Esophagus muscularis mucosa (tissue), 4 donors: ENCODE results near the gene SPECC1. TPM values are rescaled to one million over a fixed set of nuclear protein-coding genes. Genes with fewer than 3 reads are reported as not detected.

Experiments
- DNase-seq: peaks from one replicate; pipeline ENCODE4 v3.0.0-alpha.2; 2017; ENCODE audit errors: extremely low spot score
- H3K27ac ChIP-seq, 4 donors: fragments of 200-600 bp; sonication (generic); replicated peaks in 1 of 4; 1 replicate in 3 of 4; 2 replicates in 1 of 4; pipeline ENCODE4 v1.5.1; 2016 to 2019; ENCODE audit warnings: mild to moderate bottlenecking in 1 of 4
- H3K27me3 ChIP-seq, 4 donors: fragments of 200-600 bp; sonication (generic); one replicate each; pipeline versions ENCODE4 v1.5.1 to v1.6.0; 2016 to 2019
- H3K36me3 ChIP-seq, 4 donors: fragments of 200-600 bp; sonication (generic); one replicate each; pipeline ENCODE4 v1.5.1; 2016 to 2019
- H3K4me1 ChIP-seq, 4 donors: fragments of 200-600 bp; sonication (generic); one replicate each; pipeline ENCODE4 v1.5.1; 2016 to 2019
- H3K4me3 ChIP-seq, 4 donors: fragments of 200-600 bp; sonication (generic); 1 replicate in 2 of 4; 2 replicates in 2 of 4; pipeline ENCODE4 v1.5.1; 2016 to 2019; ENCODE audit warnings: mild to moderate bottlenecking in 4 of 4, moderate library complexity in 1 of 4
- H3K9me3 ChIP-seq, 4 donors: fragments of 200-600 bp; sonication (generic); 1 replicate in 3 of 4; 2 replicates in 1 of 4; pipeline ENCODE4 v1.5.1; 2016 to 2019
- EP300 ChIP-seq: sonication (generic); formaldehyde crosslinking; IDR thresholded peaks from one replicate; pipeline ENCODE4 v1.6.1; 2017; ENCODE audit warnings: antibody characterized with exemption
- POLR2A ChIP-seq: fragments of 450-650 bp; IDR thresholded peaks from one replicate; pipeline ENCODE4 v1.6.1; 2017; ENCODE audit warnings: antibody characterized with exemption, moderate library complexity, mild to moderate bottlenecking, low read depth
- POLR2AphosphoS5 ChIP-seq, 2 donors: sonication (generic); formaldehyde crosslinking; IDR thresholded peaks; one replicate each; pipeline ENCODE4 v1.6.1; 2017; ENCODE audit warnings: antibody characterized with exemption in 2 of 2
- WGBS: methylation state at CpG from one replicate; pipeline ENCODE4 v1.1.5; 2018; 5-methylcytosine and 5-hydroxymethylcytosine counted together
- intact Hi-C: fragments of 100-400 bp; cut with DNase I; formaldehyde crosslinking; loops from one replicate; pipeline ENCODE4 v1.15.1; 2023
- total RNA-seq, 4 donors: library from RNA; depleted of rRNA; stranded (reverse); fragments of >200 nt; gene quantifications; one replicate each; pipeline versions ENCODE4 v1.1.0 to v1.2.1, GENCODE V29; 2016
- TF ChIP-seq, protein P1 (sequence below), 3 experiments: fragments of 200-600 bp in 2 of 3; fragments of 450-650 bp in 1 of 3; sonication (generic) in 2 of 3; IDR thresholded peaks; one replicate each; pipeline ENCODE4 v1.5.1; 2017 to 2019; ENCODE audit warnings: antibody characterized with exemption in 3 of 3, mild to moderate bottlenecking in 2 of 3, moderate library complexity in 1 of 3

SPECC1 gene
- total RNA-seq, 4 donors from 2014 or later = 16.7 to 28.8 (median 24.7) TPM

DNA sequence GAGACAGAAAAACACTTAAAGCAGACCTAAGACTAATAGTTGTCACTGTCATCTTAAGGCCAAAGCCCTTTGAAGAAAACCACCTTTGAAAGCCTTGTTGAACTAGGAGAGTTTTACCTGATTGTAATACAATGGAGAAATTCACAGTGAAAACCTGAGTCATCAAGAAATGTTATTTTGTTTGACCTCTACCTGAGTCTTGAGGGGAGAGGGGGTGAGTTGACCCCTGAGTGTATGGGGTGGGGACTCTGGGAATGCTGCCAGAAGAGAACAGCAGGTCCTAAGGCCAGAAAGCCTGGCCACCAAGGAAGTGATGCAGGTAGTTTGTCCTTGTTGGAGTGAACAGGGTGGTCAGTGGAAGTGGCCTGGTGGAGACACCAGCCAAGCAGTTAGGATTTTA is 204.3 kb downstream of the SPECC1 start:
- Histone ChIP-seq H3K9me3 (no peaks in the 10 kb centered on the region), H3K4me1 (no peaks in the 10 kb centered on the region), H3K27ac (no peak overlapping the region), H3K27me3 (no peaks in the 10 kb centered on the region), H3K36me3 (no peaks in the 10 kb centered on the region), H3K4me3 (no peak overlapping the region)
- TF ChIP-seq, protein P1, sequence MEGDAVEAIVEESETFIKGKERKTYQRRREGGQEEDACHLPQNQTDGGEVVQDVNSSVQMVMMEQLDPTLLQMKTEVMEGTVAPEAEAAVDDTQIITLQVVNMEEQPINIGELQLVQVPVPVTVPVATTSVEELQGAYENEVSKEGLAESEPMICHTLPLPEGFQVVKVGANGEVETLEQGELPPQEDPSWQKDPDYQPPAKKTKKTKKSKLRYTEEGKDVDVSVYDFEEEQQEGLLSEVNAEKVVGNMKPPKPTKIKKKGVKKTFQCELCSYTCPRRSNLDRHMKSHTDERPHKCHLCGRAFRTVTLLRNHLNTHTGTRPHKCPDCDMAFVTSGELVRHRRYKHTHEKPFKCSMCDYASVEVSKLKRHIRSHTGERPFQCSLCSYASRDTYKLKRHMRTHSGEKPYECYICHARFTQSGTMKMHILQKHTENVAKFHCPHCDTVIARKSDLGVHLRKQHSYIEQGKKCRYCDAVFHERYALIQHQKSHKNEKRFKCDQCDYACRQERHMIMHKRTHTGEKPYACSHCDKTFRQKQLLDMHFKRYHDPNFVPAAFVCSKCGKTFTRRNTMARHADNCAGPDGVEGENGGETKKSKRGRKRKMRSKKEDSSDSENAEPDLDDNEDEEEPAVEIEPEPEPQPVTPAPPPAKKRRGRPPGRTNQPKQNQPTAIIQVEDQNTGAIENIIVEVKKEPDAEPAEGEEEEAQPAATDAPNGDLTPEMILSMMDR (IDR thresholded peaks at IDR 0.05) = no peak
- TF ChIP-seq POLR2A = no peak
- TF ChIP-seq EP300 = no peak
- no peak for TF ChIP-seq POLR2AphosphoS5 (IDR thresholded peaks at IDR 0.05)
- no peak for DNase-seq
- intact Hi-C loops = no loop called here

DNA sequence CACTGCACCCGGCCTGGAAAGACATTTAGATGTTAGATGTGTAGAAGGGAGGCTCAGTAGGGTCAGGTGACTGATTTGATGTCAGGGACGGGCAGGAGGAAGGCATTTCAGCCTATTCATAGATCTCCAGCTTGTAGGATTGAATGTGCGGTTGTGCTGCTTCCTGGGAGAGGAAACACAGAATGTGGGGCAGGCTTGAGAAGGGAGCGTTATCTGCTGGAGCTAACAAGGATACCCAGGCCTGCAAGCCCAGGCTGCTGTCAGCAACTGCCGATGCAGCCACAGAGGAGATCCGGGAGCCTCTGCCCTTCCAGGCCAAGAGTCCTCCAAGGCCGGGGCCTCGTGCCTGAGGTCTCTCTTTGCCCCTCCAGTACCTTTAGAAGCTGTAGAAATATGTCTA is 205.6 kb downstream of the SPECC1 start:
- no peak overlapping the region for H3K4me3 ChIP-seq
- no peak overlapping the region for H3K27ac ChIP-seq
- H3K36me3 ChIP-seq = no peaks in the 10 kb centered on the region
- intact Hi-C loops = no loop called here
- TF ChIP-seq, protein P1 (IDR thresholded peaks at IDR 0.05) = no peak
- TF ChIP-seq POLR2A (no peak), EP300 (no peak), POLR2AphosphoS5 (IDR thresholded peaks at IDR 0.05) (no peak)
- H3K4me1 ChIP-seq = no peaks in the 10 kb centered on the region
- DNase-seq = no peak
- H3K27me3 ChIP-seq = no peaks in the 10 kb centered on the region
- WGBS = 81% methylated on average over 6 of the region's 8 CpGs
- H3K9me3 ChIP-seq = peaks cover 0 to 2% (median 0%) of the 10 kb centered on the region in 4 donors

DNA sequence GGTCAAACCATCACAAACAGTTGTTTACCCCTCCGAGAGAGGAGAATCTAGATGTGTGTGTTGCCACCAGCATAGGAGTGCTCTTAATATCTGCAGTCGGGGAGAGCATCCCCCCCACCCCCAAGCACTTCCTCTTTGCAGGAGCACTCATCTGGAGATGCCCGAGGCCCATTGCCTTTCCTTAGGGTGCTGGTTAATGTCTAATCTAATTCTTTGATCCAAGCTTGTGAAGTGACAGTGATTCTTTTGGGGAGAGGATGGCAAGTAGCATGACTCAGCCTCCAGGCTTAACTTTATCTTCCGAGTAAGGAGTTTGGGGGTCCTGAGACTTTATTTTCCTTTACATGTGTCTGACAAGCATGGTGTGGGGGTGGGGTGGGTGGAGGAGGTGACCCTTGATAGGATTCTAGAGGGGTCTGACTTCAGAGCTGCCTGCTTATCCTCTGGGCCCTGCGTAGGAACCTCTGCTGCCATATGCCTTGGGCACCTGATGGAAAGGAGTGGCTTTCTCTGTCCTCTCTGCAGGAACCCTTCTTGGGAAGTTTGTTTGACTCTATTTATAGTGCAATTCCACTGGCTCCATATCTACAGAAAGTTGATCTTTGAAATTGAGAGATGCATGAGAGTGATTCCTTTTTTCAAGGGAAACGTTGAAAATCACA is 207.1 kb downstream of the SPECC1 start:
- Histone ChIP-seq H3K9me3 (peaks cover 0 to 5% (median 0%) of the 10 kb centered on the region in 4 donors), H3K27ac (no peak overlapping the region), H3K36me3 (no peaks in the 10 kb centered on the region), H3K4me3 (no peak overlapping the region), H3K4me1 (no peaks in the 10 kb centered on the region), H3K27me3 (no peaks in the 10 kb centered on the region)
- intact Hi-C loops = no loop called here
- TF ChIP-seq, protein P1 (IDR thresholded peaks at IDR 0.05) = no peak
- TF ChIP-seq POLR2AphosphoS5 (IDR thresholded peaks at IDR 0.05) (no peak), EP300 (no peak), POLR2A (no peak)
- no peak for DNase-seq
- WGBS = 79% methylated on average over 6 of the region's 6 CpGs

DNA sequence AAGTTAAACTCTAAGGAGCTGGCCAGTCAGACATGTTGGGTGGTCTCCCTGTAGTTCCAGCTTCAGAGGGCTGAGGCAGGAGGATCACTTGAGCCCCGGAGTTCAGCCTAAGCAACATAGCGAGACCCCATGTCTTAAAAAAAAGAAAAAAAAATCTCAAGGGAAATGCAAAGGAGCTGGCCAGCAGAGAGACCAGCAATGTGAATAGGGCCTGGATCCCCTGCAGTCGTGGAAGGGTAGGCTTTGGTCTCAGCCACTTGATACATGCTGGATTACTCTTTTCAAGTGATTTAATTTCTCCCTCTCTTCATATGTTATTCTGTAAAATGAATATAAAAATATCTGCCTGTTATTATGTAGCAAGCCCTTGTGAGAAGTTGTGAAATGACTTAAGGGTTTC is 207.7 kb downstream of the SPECC1 start:
- 79% methylated on average over 3 of the region's 3 CpGs for WGBS
- Histone ChIP-seq H3K36me3 (no peaks in the 10 kb centered on the region), H3K27ac (no peak overlapping the region), H3K9me3 (peaks cover 0 to 5% (median 0%) of the 10 kb centered on the region in 4 donors), H3K4me1 (no peaks in the 10 kb centered on the region), H3K27me3 (no peaks in the 10 kb centered on the region), H3K4me3 (no peak overlapping the region)
- DNase-seq = no peak
- intact Hi-C loops = no loop called here
- TF ChIP-seq EP300 (no peak), POLR2A (no peak), POLR2AphosphoS5 (IDR thresholded peaks at IDR 0.05) (no peak)
- TF ChIP-seq, protein P1 (IDR thresholded peaks at IDR 0.05) = no peak

DNA sequence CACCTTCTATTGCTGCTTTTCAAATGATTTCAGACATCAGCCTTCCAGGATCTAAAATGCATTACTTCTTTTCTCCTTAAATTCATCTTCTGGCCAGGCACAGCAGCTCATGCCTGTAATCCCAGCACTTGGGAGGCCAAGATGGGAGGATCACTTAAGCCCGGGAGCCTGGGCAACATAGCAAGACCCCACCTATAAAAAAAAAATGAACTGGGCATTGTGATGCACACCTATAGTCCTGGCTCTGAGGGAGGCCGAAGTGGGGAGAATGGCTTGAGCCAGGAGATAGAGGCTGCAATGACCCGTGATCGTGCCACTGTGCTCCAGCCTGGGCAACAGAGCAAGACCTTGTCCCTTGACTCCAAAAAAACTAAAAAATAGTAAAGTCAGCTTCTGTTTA is 208.5 kb downstream of the SPECC1 start:
- Histone ChIP-seq H3K27me3 (no peaks in the 10 kb centered on the region), H3K4me1 (no peaks in the 10 kb centered on the region), H3K9me3 (peaks cover 0 to 5% (median 0%) of the 10 kb centered on the region in 4 donors), H3K4me3 (no peak overlapping the region), H3K27ac (no peak overlapping the region), H3K36me3 (no peaks in the 10 kb centered on the region)
- no peak for DNase-seq
- 97% methylated on average over 4 of the region's 4 CpGs for WGBS
- TF ChIP-seq POLR2AphosphoS5 (IDR thresholded peaks at IDR 0.05) = no peak
- TF ChIP-seq, protein P1 (IDR thresholded peaks at IDR 0.05) = no peak
- no peak for TF ChIP-seq POLR2A
- TF ChIP-seq EP300 = no peak
- intact Hi-C loops = no loop called here
